ENCODE measurements around the gene ENO1.

Gene ENO1

GRCh38 chr1:8867878-8868567, 10.5 kb downstream of the ENO1 start:
- H3K4me3 ChIP-seq (ENCODE audit: low read depth, low read length), result no peak overlapping the region
- TF ChIP-seq CTCF (IDR thresholded peaks at IDR 0.05; ENCODE audit: borderline replicate concordance, insufficient read depth, low read depth, low read length), result no peak

- TF ChIP-seq CTCF (IDR thresholded peaks at IDR 0.05; ENCODE audit: borderline replicate concordance, insufficient read depth, low read depth, low read length), result no peak
- H3K4me3 ChIP-seq (ENCODE audit: low read depth, low read length), result no peak overlapping the region
Observed at GRCh38 chr1:8866792-8867415, 11.6 kb downstream of the ENO1 start.

- no peak for TF ChIP-seq CTCF (IDR thresholded peaks at IDR 0.05; ENCODE audit: borderline replicate concordance, insufficient read depth, low read depth, low read length)
- H3K4me3 ChIP-seq (ENCODE audit: low read depth, low read length), result no peak overlapping the region
Observed at GRCh38 chr1:8866173-8866791, 12.2 kb downstream of the ENO1 start.

GRCh38 chr1:8864713-8865344, 13.7 kb downstream of the ENO1 start:
- H3K4me3 ChIP-seq (ENCODE audit: low read depth, low read length), result no peak overlapping the region
- TF ChIP-seq CTCF (IDR thresholded peaks at IDR 0.05; ENCODE audit: borderline replicate concordance, insufficient read depth, low read depth, low read length), result no peak

GRCh38 chr1:8863794-8864233, 14.7 kb downstream of the ENO1 start:
- TF ChIP-seq CTCF (IDR thresholded peaks at IDR 0.05; ENCODE audit: borderline replicate concordance, insufficient read depth, low read depth, low read length), result no peak
- no peak overlapping the region for H3K4me3 ChIP-seq (ENCODE audit: low read depth, low read length)

- no peak overlapping the region for H3K4me3 ChIP-seq (ENCODE audit: low read depth, low read length)
- TF ChIP-seq CTCF (IDR thresholded peaks at IDR 0.05; ENCODE audit: borderline replicate concordance, insufficient read depth, low read depth, low read length), result no peak
Observed at GRCh38 chr1:8863138-8863537, 15.3 kb downstream of the ENO1 start.

Data from GM12875 (cell line).